Fibroblast of pulmonary artery (primary cell): Measurements from ENCODE around the gene TEX29.

Source experiments
- DNase-seq: peaks from one replicate; pipeline ENCODE4 v3.0.0-alpha.2; 2010; ENCODE audit warnings: low read depth
- H3K4me3 ChIP-seq: replicated peaks from 2 replicates; pipeline ENCODE4 v1.5.1; 2011; ENCODE audit warnings: low read depth, mild to moderate bottlenecking, control low read depth, low read length, moderate library complexity
- TF ChIP-seq, protein P1 (sequence below): IDR thresholded peaks from 2 replicates; pipeline ENCODE4 v1.5.1; 2011; ENCODE audit warnings: mild to moderate bottlenecking, control low read depth, low read length, inconsistent platforms; ENCODE audit errors: missing control alignments

TEX29 gene

DNA sequence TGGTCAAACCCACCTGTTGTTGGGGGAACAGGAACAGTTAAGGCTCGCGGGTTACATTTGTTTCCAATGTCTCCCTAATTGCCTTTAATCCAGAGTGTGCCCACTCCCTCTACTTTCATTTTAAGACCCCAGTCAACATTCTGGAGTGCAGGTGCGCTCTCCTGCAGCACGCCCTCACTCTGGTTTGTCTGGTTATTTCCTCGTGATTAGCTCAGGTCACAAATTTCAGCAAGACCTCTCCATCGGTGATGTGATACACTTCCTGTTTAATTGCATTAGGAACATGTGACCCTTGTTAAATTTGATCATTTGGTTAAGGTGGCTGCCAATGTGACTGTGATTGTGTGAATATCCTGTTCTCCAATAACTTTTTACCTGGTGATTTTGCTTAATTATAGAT lies 53.0 kb downstream of the TEX29 start:
- DNase-seq, result no peak
- TF ChIP-seq, protein P1, sequence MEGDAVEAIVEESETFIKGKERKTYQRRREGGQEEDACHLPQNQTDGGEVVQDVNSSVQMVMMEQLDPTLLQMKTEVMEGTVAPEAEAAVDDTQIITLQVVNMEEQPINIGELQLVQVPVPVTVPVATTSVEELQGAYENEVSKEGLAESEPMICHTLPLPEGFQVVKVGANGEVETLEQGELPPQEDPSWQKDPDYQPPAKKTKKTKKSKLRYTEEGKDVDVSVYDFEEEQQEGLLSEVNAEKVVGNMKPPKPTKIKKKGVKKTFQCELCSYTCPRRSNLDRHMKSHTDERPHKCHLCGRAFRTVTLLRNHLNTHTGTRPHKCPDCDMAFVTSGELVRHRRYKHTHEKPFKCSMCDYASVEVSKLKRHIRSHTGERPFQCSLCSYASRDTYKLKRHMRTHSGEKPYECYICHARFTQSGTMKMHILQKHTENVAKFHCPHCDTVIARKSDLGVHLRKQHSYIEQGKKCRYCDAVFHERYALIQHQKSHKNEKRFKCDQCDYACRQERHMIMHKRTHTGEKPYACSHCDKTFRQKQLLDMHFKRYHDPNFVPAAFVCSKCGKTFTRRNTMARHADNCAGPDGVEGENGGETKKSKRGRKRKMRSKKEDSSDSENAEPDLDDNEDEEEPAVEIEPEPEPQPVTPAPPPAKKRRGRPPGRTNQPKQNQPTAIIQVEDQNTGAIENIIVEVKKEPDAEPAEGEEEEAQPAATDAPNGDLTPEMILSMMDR, result no peak
- no peak overlapping the region for H3K4me3 ChIP-seq

DNA sequence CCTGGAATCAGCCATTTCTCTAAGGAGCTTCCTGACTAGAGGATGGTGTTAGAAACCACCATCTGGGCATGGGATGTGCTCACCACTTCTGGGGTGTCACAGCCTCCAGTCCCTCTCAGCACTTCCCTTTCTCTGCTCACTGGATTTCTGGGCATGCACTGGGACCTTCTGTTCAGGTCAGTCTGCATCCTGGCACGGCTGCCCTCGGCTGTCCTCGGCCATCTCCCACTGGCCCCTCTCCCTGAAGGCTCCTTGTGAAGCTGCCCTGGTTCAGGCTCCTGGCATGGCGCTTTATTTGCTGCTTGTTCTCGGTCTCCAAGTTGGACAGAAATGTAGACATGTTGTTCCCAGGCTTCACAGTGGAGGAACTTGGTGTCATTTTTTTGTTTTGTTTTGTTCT lies 60.0 kb downstream of the TEX29 start:
- TF ChIP-seq, protein P1, result no peak
- H3K4me3 ChIP-seq, result no peak overlapping the region
- DNase-seq, result no peak

DNA sequence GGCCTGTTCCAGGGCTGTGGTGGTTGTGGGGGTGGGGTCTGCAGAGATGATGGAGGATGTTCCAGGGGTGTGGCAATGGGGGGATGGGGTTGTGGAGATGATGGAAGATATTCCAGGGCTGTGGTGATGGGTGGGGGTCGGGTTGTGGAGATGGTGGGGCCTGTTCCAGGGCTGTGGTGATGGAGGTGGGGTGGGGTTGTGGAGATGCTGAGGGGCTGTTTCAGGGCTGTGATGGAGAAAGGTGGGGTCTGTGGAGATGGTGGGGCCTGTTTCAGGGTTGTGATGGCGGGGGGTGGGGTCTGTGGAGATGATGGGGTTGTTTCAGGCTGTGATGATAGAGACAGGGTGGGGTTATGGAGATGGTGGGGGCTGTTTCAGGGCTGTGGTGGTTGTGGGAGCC lies 62.0 kb downstream of the TEX29 start:
- H3K4me3 ChIP-seq, result no peak overlapping the region
- TF ChIP-seq, protein P1, result no peak
- DNase-seq, result no peak

DNA sequence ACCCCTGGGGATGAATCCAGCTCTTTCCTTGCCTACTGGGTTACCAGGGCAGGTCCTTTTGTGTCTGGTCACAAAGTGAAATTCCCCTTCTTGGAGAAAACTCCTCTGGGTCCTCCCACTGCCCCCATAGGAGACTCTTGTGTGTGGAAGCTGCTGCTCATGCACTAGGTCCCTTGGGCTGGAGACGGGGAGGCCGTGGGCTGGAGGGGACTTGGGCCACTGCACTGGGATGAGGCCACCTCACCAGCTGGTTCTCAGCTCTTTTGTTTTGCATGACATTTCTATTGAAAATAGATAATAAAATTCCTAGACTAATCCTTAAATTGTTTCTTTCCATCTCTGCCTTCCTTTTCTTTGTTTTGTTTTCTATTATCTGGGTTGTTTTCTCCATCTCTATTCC lies 62.4 kb downstream of the TEX29 start:
- H3K4me3 ChIP-seq, result no peak overlapping the region
- DNase-seq, result no peak
- TF ChIP-seq, protein P1, result no peak

DNA sequence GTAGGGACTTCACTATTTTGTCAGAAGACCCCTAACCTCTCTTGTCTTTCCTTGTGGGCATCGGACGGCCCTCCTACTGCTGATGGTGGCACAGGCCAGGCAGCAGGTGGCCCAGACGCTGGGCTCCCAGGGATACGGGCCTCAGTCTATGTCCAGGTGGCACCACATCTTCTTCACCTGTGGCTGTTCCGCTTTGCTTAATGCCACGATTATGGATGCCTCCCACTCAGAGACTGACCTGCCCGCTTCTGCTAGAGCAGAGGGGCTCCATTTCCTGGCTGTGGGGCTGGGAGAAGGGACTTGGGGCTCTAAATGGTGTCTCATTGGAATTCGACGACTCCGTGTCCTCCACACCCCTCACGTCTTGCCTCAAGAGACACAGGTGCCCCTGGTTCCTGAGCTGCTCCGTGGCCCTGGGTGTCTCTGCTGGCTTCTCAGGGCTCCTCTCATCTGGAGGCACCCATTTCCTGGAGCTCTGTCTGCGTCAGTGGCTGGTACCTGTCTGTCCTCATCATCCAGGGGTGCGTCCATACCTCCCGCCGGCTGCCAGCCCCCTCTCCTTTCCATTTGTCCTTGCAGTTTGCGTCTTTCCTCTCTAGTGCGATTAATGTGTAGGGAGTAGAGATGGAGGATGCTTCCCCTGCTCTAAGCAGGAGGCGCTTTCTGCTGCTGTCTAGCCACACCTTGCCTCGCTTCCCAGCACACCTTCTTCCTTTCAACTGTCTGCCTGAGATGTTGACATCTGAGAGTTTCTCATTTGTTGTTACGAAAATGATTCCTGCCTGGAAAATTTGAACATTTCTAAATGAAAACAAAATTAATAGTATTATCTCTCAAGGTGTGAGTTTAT lies 63.4 kb downstream of the TEX29 start:
- no peak overlapping the region for H3K4me3 ChIP-seq
- TF ChIP-seq, protein P1, result no peak

DNA sequence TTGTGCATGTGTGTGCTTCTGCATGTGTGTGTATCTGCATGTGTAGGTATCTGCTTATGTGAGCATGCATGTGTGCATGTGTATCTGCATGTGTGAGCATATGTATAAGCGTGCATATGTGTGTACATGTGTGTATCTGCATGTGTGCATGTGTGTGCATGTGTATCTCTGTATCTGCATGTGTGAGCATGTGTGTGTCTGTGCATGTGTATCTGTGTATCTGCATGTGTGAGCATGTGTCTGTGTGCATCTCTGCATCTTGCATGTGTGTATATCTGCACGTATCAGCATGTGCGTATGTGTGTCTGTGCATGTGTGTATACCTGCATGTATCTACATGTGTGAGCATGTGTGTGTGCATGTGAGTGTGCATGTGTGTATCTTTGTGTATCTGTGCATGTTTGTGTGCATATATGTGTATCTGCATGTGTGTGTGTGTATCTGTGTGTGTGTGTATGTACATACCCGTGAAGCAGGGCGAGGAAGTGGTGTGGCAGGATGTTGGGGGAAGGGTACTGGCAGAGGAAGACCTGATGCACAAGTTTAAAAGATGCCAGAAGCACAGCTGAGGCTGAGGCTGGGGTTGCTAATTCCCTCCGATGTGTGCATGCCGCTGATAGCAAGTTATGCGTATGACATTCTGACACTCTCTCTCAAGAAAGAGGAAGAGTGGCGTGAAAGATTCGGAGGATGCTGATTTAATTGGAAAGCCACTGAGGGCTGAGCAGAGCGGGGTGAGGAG lies 64.2 kb downstream of the TEX29 start:
- DNase-seq, result no peak
- TF ChIP-seq, protein P1, result no peak
- no peak overlapping the region for H3K4me3 ChIP-seq

More for the DNA sequence above, 63.4 kb downstream of the TEX29 start:
- DNase-seq, result no peak
